OCI-LY7 (cell line): Measurements from ENCODE around the gene SYNJ2. TPM values are rescaled to one million over a fixed set of nuclear protein-coding genes. Genes with fewer than 3 reads are reported as not detected.

Source experiments
- BruUV-seq: library from RNA; stranded (reverse); fragments of 400-500 nt; replicated peaks from 2 replicates; lab custom pipeline; 2021; lab: Mats Ljungman, UMichigan
- CTCF ChIA-PET: fragments of 300-600 bp; sonication (Branson Sonifier 250); formaldehyde crosslinking; loops from one replicate; lab custom pipeline; 2022; ENCODE audit warnings: antibody characterized with exemption; ENCODE audit not compliant: unreplicated experiment; lab: Charles Lee
- POLR2A ChIA-PET: fragments of 300-600 bp; sonication (Branson Sonifier 250); formaldehyde crosslinking; loops from one replicate; lab custom pipeline; 2022; ENCODE audit warnings: antibody characterized with exemption; lab: Charles Lee
- DNase-seq: peaks from one replicate; pipeline ENCODE4 v3.0.0-alpha.2; 2015; ENCODE audit warnings: low spot score
- H2AFZ ChIP-seq: fragments of 200-600 bp; sonication (generic), shearing (Covaris generic); 2 replicates; pipeline ENCODE4 v1.6.1; 2014; ENCODE audit warnings: mild to moderate bottlenecking, antibody characterized with exemption, low read length, moderate library complexity
- H3K27ac ChIP-seq: fragments of 200-600 bp; sonication (generic); 2 replicates; pipeline ENCODE4 v1.5.1; 2014; ENCODE audit warnings: mixed run types, low read depth, mild to moderate bottlenecking, moderate library complexity, low read length, inconsistent platforms; ENCODE audit not compliant: poor library complexity, severe bottlenecking
- H3K36me3 ChIP-seq: fragments of 200-600 bp; sonication (generic); 2 replicates; pipeline ENCODE4 v1.6.1; 2014; ENCODE audit warnings: mild to moderate bottlenecking, antibody characterized with exemption, low read length, moderate library complexity, mixed read lengths; ENCODE audit not compliant: insufficient read depth
- H3K4me1 ChIP-seq: fragments of 200-600 bp; sonication (generic); 2 replicates; pipeline ENCODE4 v1.5.1; 2014; ENCODE audit warnings: mild to moderate bottlenecking, low read length; ENCODE audit not compliant: insufficient read depth, poor library complexity, severe bottlenecking
- H3K4me2 ChIP-seq: fragments of 200-600 bp; sonication (generic); 2 replicates; pipeline ENCODE4 v1.6.1; 2014; ENCODE audit warnings: mild to moderate bottlenecking, low read length
- H3K4me3 ChIP-seq: fragments of 200-600 bp; sonication (generic); 2 replicates; pipeline ENCODE4 v1.5.1; 2014; ENCODE audit warnings: mild to moderate bottlenecking, low read depth, low read length; ENCODE audit not compliant: poor library complexity, severe bottlenecking
- H3K79me2 ChIP-seq: fragments of 200-600 bp; sonication (generic); 2 replicates; pipeline ENCODE4 v1.6.1; 2016; ENCODE audit warnings: low read depth, mild to moderate bottlenecking, low read length, moderate library complexity, mixed read lengths; ENCODE audit not compliant: insufficient read depth
- H3K9me2 ChIP-seq: fragments of 200-600 bp; sonication (generic); 2 replicates; pipeline ENCODE4 v1.6.1; 2016; ENCODE audit warnings: mild to moderate bottlenecking, low read length, mixed read lengths; ENCODE audit not compliant: insufficient read depth
- H3K9me3 ChIP-seq: fragments of 200-600 bp; sonication (generic); 2 replicates; pipeline ENCODE4 v1.6.1; 2014; ENCODE audit warnings: mild to moderate bottlenecking, mixed run types, low read length, mixed read lengths
- H4K20me1 ChIP-seq: fragments of 200-600 bp; sonication (generic); 2 replicates; pipeline ENCODE4 v1.6.1; 2014; ENCODE audit warnings: mild to moderate bottlenecking, antibody characterized with exemption, low read length, moderate library complexity, mixed read lengths; ENCODE audit not compliant: insufficient read depth
- CTCF ChIP-seq: fragments of 200-600 bp; sonication (generic); conservative IDR thresholded peaks from 2 replicates; pipeline ENCODE4 v1.5.1; 2014; ENCODE audit warnings: mild to moderate bottlenecking, antibody characterized with exemption, low read length, moderate library complexity, mixed read lengths
- EZH2phosphoT487 ChIP-seq: fragments of 200-600 bp; sonication (generic); IDR thresholded peaks from 2 replicates; pipeline ENCODE4 v1.6.1; 2018; ENCODE audit warnings: low read depth, borderline replicate concordance, mild to moderate bottlenecking, mixed run types, antibody characterized with exemption, low read length, moderate library complexity, mixed read lengths
- intact Hi-C: fragments of 100-400 bp; cut with micrococcal nuclease; formaldehyde crosslinking; loops from one replicate; pipeline ENCODE4 v1.10.0; 2022; ENCODE audit not compliant: unreplicated experiment
- total RNA-seq, 2 experiments: library from RNA; depleted of rRNA in 1 of 2; stranded (reverse); fragments of >200 nt in 1 of 2; shearing (Covaris generic) in 1 of 2; gene quantifications; 2 replicates each; pipeline ENCODE4 v1.2.3, GENCODE V29; 2014 to 2022

The SYNJ2 gene
- total RNA-seq, 2 experiments from 2014 or later = 0.21 TPM; not detected in 1

GRCh38 chr6:158061361-158061708 is 79.7 kb downstream of the SYNJ2 start:
- BruUV-seq = no TSS peak
- Histone ChIP-seq H3K4me3 (no peak overlapping the region), H3K27ac (no peak overlapping the region), H3K36me3 (no peaks in the 10 kb centered on the region), H3K4me1 (no peaks in the 10 kb centered on the region), H3K4me2 (no peak overlapping the region), H4K20me1 (no peaks in the 10 kb centered on the region), H2AFZ (no peak overlapping the region), H3K9me2 (no peaks in the 10 kb centered on the region), H3K79me2 (no peaks in the 10 kb centered on the region), H3K9me3 (no peaks in the 10 kb centered on the region)
- POLR2A ChIA-PET = no interaction called here
- no peak for DNase-seq
- CTCF ChIA-PET = no interaction called here
- TF ChIP-seq EZH2phosphoT487 (no peak), CTCF (no peak)
- intact Hi-C loops = no loop called here

GRCh38 chr6:158061709-158062461 is 80.2 kb downstream of the SYNJ2 start:
- Histone ChIP-seq H3K4me2 (no peak overlapping the region), H3K27ac (no peak overlapping the region), H3K79me2 (no peaks in the 10 kb centered on the region), H3K4me1 (no peaks in the 10 kb centered on the region), H2AFZ (no peak overlapping the region), H4K20me1 (no peaks in the 10 kb centered on the region), H3K9me2 (no peaks in the 10 kb centered on the region), H3K4me3 (no peak overlapping the region), H3K9me3 (no peaks in the 10 kb centered on the region), H3K36me3 (no peaks in the 10 kb centered on the region)
- ChIA-PET POLR2A (no interaction called here), CTCF (no interaction called here)
- intact Hi-C loops = no loop called here
- no TSS peak for BruUV-seq
- no peak for DNase-seq
- TF ChIP-seq CTCF (no peak), EZH2phosphoT487 (no peak)

- DNase-seq = no peak
- Histone ChIP-seq H3K4me2 (no peak overlapping the region), H3K9me2 (no peaks in the 10 kb centered on the region), H3K79me2 (no peaks in the 10 kb centered on the region), H2AFZ (no peak overlapping the region), H3K4me3 (no peak overlapping the region), H3K36me3 (no peaks in the 10 kb centered on the region), H3K27ac (no peak overlapping the region), H3K9me3 (no peaks in the 10 kb centered on the region), H4K20me1 (no peaks in the 10 kb centered on the region), H3K4me1 (no peaks in the 10 kb centered on the region)
- CTCF ChIA-PET = no interaction called here
- POLR2A ChIA-PET = no interaction called here
- TF ChIP-seq EZH2phosphoT487 (no peak), CTCF (no peak)
- intact Hi-C loops = no loop called here
- BruUV-seq = no TSS peak
Measured at GRCh38 chr6:158063736-158064135, 82.1 kb downstream of the SYNJ2 start.
